Osteocyte (in vitro differentiated cells): ENCODE measurements around the gene C10orf90. TPM values are rescaled to one million over a fixed set of nuclear protein-coding genes. Genes with fewer than 3 reads are reported as not detected.

ENCODE experiments used
- DNase-seq: peaks from one replicate; pipeline ENCODE4 v3.0.0; 2021; ENCODE audit warnings: mixed read lengths; ENCODE audit not compliant: unreplicated experiment; ENCODE audit errors: extremely low spot score
- H3K27ac Mint-ChIP-seq: one replicate; pipeline ENCODE4 v1.8.0; 2021; ENCODE audit warnings: mild to moderate bottlenecking, mixed read lengths; ENCODE audit not compliant: unreplicated experiment
- H3K27me3 Mint-ChIP-seq: one replicate; pipeline ENCODE4 v1.8.0; 2021; ENCODE audit warnings: mixed read lengths; ENCODE audit not compliant: unreplicated experiment
- H3K36me3 Mint-ChIP-seq: one replicate; pipeline ENCODE4 v1.8.0; 2021; ENCODE audit warnings: mixed read lengths; ENCODE audit not compliant: unreplicated experiment
- H3K4me1 Mint-ChIP-seq: one replicate; pipeline ENCODE4 v1.8.0; 2021; ENCODE audit warnings: mixed read lengths; ENCODE audit not compliant: unreplicated experiment
- H3K4me3 Mint-ChIP-seq: one replicate; pipeline ENCODE4 v1.8.0; 2021; ENCODE audit warnings: mild to moderate bottlenecking, moderate library complexity, mixed read lengths; ENCODE audit not compliant: unreplicated experiment
- H3K9me3 Mint-ChIP-seq: one replicate; pipeline ENCODE4 v1.8.0; 2021; ENCODE audit warnings: mixed read lengths; ENCODE audit not compliant: unreplicated experiment
- total RNA-seq: library from RNA; stranded (reverse); gene quantifications from 2 replicates; pipeline ENCODE4 v1.2.1, GENCODE V29; 2021
- TF ChIP-seq, protein P1 (sequence below): fragments of 200-600 bp; sonication (generic); IDR thresholded peaks from 2 replicates; pipeline ENCODE4 v1.5.0; 2021; ENCODE audit warnings: antibody characterized with exemption, mild to moderate bottlenecking, moderate library complexity

Gene C10orf90
- total RNA-seq, 1 donor from 2014 or later = not detected

DNA sequence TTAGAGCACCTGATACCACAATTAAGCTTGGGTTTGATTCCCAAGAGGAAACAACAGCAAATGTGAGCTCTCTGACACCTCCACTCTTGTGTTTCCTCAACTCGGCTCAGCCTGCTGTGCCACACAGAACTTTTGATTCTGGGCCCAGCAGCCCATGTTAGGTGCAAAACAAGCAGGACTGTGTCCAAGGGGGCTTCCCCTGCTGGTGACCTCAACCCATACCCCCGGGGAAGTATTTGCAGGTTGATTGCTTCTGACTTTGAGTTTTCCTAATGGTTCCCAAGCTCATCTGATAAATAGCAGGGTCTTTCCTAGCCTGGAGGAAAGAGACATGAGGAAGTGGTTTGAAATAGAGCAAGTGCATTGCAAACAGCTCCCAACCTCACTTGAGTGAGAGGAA lies 238.7 kb downstream of the C10orf90 start:
- Mint-ChIP-seq H3K27me3 (peaks cover 9% of the 10 kb centered on the region), H3K36me3 (no peaks in the 10 kb centered on the region), H3K4me3 (no peak overlapping the region), H3K27ac (no peak overlapping the region), H3K9me3 (no peaks in the 10 kb centered on the region), H3K4me1 (no peaks in the 10 kb centered on the region)
- no peak for DNase-seq
- TF ChIP-seq, protein P1, sequence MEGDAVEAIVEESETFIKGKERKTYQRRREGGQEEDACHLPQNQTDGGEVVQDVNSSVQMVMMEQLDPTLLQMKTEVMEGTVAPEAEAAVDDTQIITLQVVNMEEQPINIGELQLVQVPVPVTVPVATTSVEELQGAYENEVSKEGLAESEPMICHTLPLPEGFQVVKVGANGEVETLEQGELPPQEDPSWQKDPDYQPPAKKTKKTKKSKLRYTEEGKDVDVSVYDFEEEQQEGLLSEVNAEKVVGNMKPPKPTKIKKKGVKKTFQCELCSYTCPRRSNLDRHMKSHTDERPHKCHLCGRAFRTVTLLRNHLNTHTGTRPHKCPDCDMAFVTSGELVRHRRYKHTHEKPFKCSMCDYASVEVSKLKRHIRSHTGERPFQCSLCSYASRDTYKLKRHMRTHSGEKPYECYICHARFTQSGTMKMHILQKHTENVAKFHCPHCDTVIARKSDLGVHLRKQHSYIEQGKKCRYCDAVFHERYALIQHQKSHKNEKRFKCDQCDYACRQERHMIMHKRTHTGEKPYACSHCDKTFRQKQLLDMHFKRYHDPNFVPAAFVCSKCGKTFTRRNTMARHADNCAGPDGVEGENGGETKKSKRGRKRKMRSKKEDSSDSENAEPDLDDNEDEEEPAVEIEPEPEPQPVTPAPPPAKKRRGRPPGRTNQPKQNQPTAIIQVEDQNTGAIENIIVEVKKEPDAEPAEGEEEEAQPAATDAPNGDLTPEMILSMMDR = no peak

DNA sequence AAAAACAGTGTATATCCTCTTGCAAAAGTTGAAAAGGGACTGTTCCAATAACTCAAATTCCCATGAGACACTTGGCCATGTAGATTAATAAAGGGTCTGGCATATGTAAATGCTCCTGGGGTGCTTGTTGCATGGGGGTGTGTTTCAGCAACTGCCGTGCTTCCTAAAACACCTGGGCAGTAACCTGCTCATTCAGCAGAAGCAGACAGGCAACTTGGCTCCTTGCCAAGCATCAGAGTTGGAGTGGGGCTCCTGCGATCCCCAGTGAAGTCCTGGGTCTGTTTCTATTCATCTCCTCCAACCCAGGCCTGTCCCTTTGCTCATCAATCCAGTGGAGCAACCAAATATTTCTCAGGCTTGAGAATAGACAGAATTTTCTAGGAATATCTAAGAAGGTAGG lies 240.0 kb downstream of the C10orf90 start:
- TF ChIP-seq, protein P1 = no peak
- DNase-seq = no peak
- Mint-ChIP-seq H3K27ac (no peak overlapping the region), H3K9me3 (no peaks in the 10 kb centered on the region), H3K4me1 (no peaks in the 10 kb centered on the region), H3K36me3 (peaks cover 2% of the 10 kb centered on the region), H3K4me3 (no peak overlapping the region), H3K27me3 (peaks cover 9% of the 10 kb centered on the region)

DNA sequence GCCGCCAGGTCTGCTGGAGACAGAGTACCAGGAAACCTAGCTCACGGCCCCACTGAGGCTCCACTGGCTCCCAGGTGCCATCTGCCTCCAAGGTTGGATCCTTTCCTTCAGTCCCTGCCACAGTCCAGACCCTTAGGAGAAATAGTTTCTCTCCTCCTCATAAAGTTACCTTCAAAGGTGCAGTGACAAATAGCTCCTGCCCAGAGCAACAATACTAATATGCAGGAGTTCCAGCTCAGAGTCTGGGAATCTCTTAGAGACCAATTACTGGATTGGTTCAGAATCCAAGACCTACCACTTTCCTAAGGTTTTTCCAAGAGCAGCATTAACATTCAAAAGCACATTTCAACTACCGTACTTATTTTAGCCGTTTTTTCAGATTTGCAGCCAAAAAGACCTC lies 241.2 kb downstream of the C10orf90 start:
- Mint-ChIP-seq H3K4me3 (no peak overlapping the region), H3K9me3 (no peaks in the 10 kb centered on the region), H3K27me3 (peaks cover 7% of the 10 kb centered on the region), H3K36me3 (peaks cover 2% of the 10 kb centered on the region), H3K27ac (no peak overlapping the region), H3K4me1 (no peaks in the 10 kb centered on the region)
- TF ChIP-seq, protein P1 = no peak
- DNase-seq = no peak

GRCh38 chr10:126425489-126426065 lies 244.9 kb downstream of the C10orf90 start:
- peaks cover 16% of the 10 kb centered on the region for H3K4me1 Mint-ChIP-seq
- H3K27ac Mint-ChIP-seq = no peak overlapping the region
- peaks cover 2% of the 10 kb centered on the region for H3K36me3 Mint-ChIP-seq
- H3K4me3 Mint-ChIP-seq = no peak overlapping the region
- H3K27me3 Mint-ChIP-seq = no peaks in the 10 kb centered on the region
- TF ChIP-seq, protein P1 = no peak
- DNase-seq = no peak
- no peaks in the 10 kb centered on the region for H3K9me3 Mint-ChIP-seq

- TF ChIP-seq, protein P1 = no peak
- H3K4me1 Mint-ChIP-seq = peaks cover 16% of the 10 kb centered on the region
- H3K9me3 Mint-ChIP-seq = no peaks in the 10 kb centered on the region
- H3K27ac Mint-ChIP-seq = no peak overlapping the region
- no peak overlapping the region for H3K4me3 Mint-ChIP-seq
- no peak for DNase-seq
- no peaks in the 10 kb centered on the region for H3K27me3 Mint-ChIP-seq
- H3K36me3 Mint-ChIP-seq = peaks cover 2% of the 10 kb centered on the region
These were observed 245.5 kb downstream of the C10orf90 start for GRCh38 chr10:126425032-126425431.
